Cardiac fibroblast (primary cell): ENCODE data around the gene INAFM1.

ENCODE experiments used
- DNase-seq, 2 donors: peaks; one replicate each; pipeline versions ENCODE4 v3.0.0 to v3.0.0-alpha.2; 2010; ENCODE audit warnings: low read depth in 2 of 2
- H3K4me3 ChIP-seq, 2 donors: replicated peaks in 1 of 2; 1 replicate in 1 of 2; 2 replicates in 1 of 2; pipeline ENCODE4 v1.5.1; 2011; ENCODE audit warnings: low read depth in 2 of 2, low read length in 2 of 2, mild to moderate bottlenecking in 2 of 2, moderate library complexity in 1 of 2
- CTCF ChIP-seq: IDR thresholded peaks from one replicate; pipeline ENCODE4 v1.5.1; 2011; ENCODE audit warnings: low read depth, mild to moderate bottlenecking, low read length, inconsistent platforms

INAFM1 gene

GRCh38 chr19:47323409-47323808, 48.7 kb downstream of the INAFM1 start:
- TF ChIP-seq CTCF, result no peak
- no peak overlapping the region for H3K4me3 ChIP-seq
- DNase-seq, result no peak

GRCh38 chr19:47323872-47324271, 49.2 kb downstream of the INAFM1 start:
- no peak overlapping the region for H3K4me3 ChIP-seq

GRCh38 chr19:47324502-47324901, 49.8 kb downstream of the INAFM1 start:
- no peak for TF ChIP-seq CTCF
- H3K4me3 ChIP-seq, result no peak overlapping the region
- DNase-seq, result no peak

More at GRCh38 chr19:47323872-47324271, 49.2 kb downstream of the INAFM1 start:
- no peak for DNase-seq
- no peak for TF ChIP-seq CTCF
